Skin of body (tissue), 2 donors: ENCODE measurements around the gene HSP90AB1. TPM values are rescaled to one million over a fixed set of nuclear protein-coding genes. Genes with fewer than 3 reads are reported as not detected.

Experiments used
- DNase-seq: peaks from one replicate; lab custom pipeline; 2025; lab: John Stamatoyannopoulos, UW
- total RNA-seq: library from RNA; depleted of rRNA; stranded (reverse); fragments of >200 nt; gene quantifications from one replicate; pipeline ENCODE4 v1.2.3, GENCODE V29; 2014

HSP90AB1 gene
- 326 TPM for total RNA-seq

GRCh38 chr6:44246663-44247337 lies at the start of gene HSP90AB1:
HSP90AB1 (plus strand) TSS chr6:44247101; CDS start chr6:44248630, 1,529 bp downstream.
- DNase-seq = peak; percentile 93

- DNase-seq = no peak
Observed at GRCh38 chr6:44198684-44199083, 48.2 kb upstream of the HSP90AB1 start.

GRCh38 chr6:44199883-44200282 lies 47.0 kb upstream of the HSP90AB1 start:
- no peak for DNase-seq

- no peak for DNase-seq
Observed at GRCh38 chr6:44201200-44201599, 45.7 kb upstream of the HSP90AB1 start.

- DNase-seq = no peak
Observed at GRCh38 chr6:44201638-44202303, 45.1 kb upstream of the HSP90AB1 start.

- no peak for DNase-seq
Observed at GRCh38 chr6:44202332-44202971, 44.4 kb upstream of the HSP90AB1 start.

GRCh38 chr6:44202972-44203750 lies 43.7 kb upstream of the HSP90AB1 start:
- no peak for DNase-seq

GRCh38 chr6:44203955-44204354 lies 42.9 kb upstream of the HSP90AB1 start:
- DNase-seq = no peak

- DNase-seq = no peak
Observed at GRCh38 chr6:44207966-44208365, 38.9 kb upstream of the HSP90AB1 start.

GRCh38 chr6:44211284-44211683 lies 35.6 kb upstream of the HSP90AB1 start:
- DNase-seq = no peak

GRCh38 chr6:44214307-44214706 lies 32.6 kb upstream of the HSP90AB1 start:
- no peak for DNase-seq

GRCh38 chr6:44216677-44217331 lies 30.1 kb upstream of the HSP90AB1 start, which contains the start of gene MYMX:
MYMX (plus strand) TSS chr6:44216926; CDS start chr6:44217472, 546 bp downstream.
- peak; percentile 18 for DNase-seq

- DNase-seq = no peak
Observed at GRCh38 chr6:44217332-44218143, 29.4 kb upstream of the HSP90AB1 start.

GRCh38 chr6:44219053-44219814 lies 27.7 kb upstream of the HSP90AB1 start:
- peak; percentile 49 for DNase-seq

GRCh38 chr6:44219815-44220784 lies 26.8 kb upstream of the HSP90AB1 start:
- DNase-seq = no peak

GRCh38 chr6:44220913-44221290 lies 26.0 kb upstream of the HSP90AB1 start:
- no peak for DNase-seq

GRCh38 chr6:44221291-44221960 lies 25.5 kb upstream of the HSP90AB1 start:
- DNase-seq = peak; percentile 29

GRCh38 chr6:44221961-44222335 lies 25.0 kb upstream of the HSP90AB1 start:
- DNase-seq = no peak
